Mesothelial cell of epicardium (in vitro differentiated cells): ENCODE results near the gene SALL4. TPM values are rescaled to one million over a fixed set of nuclear protein-coding genes. Genes with fewer than 3 reads are reported as not detected.
"Not testable (repeated sequence)": the region's sequence is repeated elsewhere in the genome, so short reads cannot be mapped to it uniquely, and the experiment has no call there.

Experiments used
- DNase-seq, 2 experiments: peaks; one replicate each; pipeline ENCODE4 v3.0.0; 2021; ENCODE audit warnings: low spot score in 2 of 2; ENCODE audit not compliant: unreplicated experiment in 2 of 2
- H3K27ac Mint-ChIP-seq: 2 replicates; pipeline ENCODE4 v1.8.0; 2021; ENCODE audit warnings: mixed read lengths
- H3K27me3 Mint-ChIP-seq: 2 replicates; pipeline ENCODE4 v1.8.0; 2021; ENCODE audit warnings: low read depth, mixed read lengths
- H3K36me3 Mint-ChIP-seq: 2 replicates; pipeline ENCODE4 v1.8.0; 2021; ENCODE audit warnings: mixed read lengths
- H3K4me1 Mint-ChIP-seq: 2 replicates; pipeline ENCODE4 v1.8.0; 2021; ENCODE audit warnings: mixed read lengths
- H3K4me3 Mint-ChIP-seq: 2 replicates; pipeline ENCODE4 v1.8.0; 2021; ENCODE audit warnings: mild to moderate bottlenecking, moderate library complexity, mixed read lengths
- H3K9me3 Mint-ChIP-seq: 2 replicates; pipeline ENCODE4 v1.8.0; 2021; ENCODE audit warnings: mixed read lengths
- total RNA-seq: library from RNA; stranded (reverse); gene quantifications from 3 replicates; pipeline ENCODE4 v1.2.1, GENCODE V29; 2021
- TF ChIP-seq, protein P1 (sequence below): fragments of 200-600 bp; sonication (generic); IDR thresholded peaks from one replicate; pipeline ENCODE4 v1.5.0; 2021; ENCODE audit warnings: antibody characterized with exemption; ENCODE audit not compliant: unreplicated experiment

Gene SALL4
- total RNA-seq, 1 donor from 2014 or later = 20.5 TPM

- H3K27me3 Mint-ChIP-seq = no peaks in the 10 kb centered on the region
- H3K4me3 Mint-ChIP-seq = no peak overlapping the region
- H3K4me1 Mint-ChIP-seq = peaks cover 25% of the 10 kb centered on the region
- TF ChIP-seq, protein P1, sequence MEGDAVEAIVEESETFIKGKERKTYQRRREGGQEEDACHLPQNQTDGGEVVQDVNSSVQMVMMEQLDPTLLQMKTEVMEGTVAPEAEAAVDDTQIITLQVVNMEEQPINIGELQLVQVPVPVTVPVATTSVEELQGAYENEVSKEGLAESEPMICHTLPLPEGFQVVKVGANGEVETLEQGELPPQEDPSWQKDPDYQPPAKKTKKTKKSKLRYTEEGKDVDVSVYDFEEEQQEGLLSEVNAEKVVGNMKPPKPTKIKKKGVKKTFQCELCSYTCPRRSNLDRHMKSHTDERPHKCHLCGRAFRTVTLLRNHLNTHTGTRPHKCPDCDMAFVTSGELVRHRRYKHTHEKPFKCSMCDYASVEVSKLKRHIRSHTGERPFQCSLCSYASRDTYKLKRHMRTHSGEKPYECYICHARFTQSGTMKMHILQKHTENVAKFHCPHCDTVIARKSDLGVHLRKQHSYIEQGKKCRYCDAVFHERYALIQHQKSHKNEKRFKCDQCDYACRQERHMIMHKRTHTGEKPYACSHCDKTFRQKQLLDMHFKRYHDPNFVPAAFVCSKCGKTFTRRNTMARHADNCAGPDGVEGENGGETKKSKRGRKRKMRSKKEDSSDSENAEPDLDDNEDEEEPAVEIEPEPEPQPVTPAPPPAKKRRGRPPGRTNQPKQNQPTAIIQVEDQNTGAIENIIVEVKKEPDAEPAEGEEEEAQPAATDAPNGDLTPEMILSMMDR = no peak
- H3K9me3 Mint-ChIP-seq = no peaks in the 10 kb centered on the region
- H3K27ac Mint-ChIP-seq = peak overlapping the region; percentile 66
- H3K36me3 Mint-ChIP-seq = peaks cover 9% of the 10 kb centered on the region
- DNase-seq = no peak
Observed at GRCh38 chr20:51759769-51760510, 42.4 kb downstream of the SALL4 start.

GRCh38 chr20:51758978-51759544, 43.3 kb downstream of the SALL4 start:
- DNase-seq = no peak
- peak overlapping the region; percentile 17 for H3K27ac Mint-ChIP-seq
- no peak overlapping the region for H3K4me3 Mint-ChIP-seq
- H3K27me3 Mint-ChIP-seq = no peaks in the 10 kb centered on the region
- H3K36me3 Mint-ChIP-seq = peaks cover 8% of the 10 kb centered on the region
- H3K9me3 Mint-ChIP-seq = no peaks in the 10 kb centered on the region
- TF ChIP-seq, protein P1 = no peak
- peaks cover 25% of the 10 kb centered on the region for H3K4me1 Mint-ChIP-seq

GRCh38 chr20:51757226-51757625, 45.1 kb downstream of the SALL4 start:
- no peaks in the 10 kb centered on the region for H3K27me3 Mint-ChIP-seq
- no peaks in the 10 kb centered on the region for H3K9me3 Mint-ChIP-seq
- no peak overlapping the region for H3K27ac Mint-ChIP-seq
- DNase-seq = no peak
- H3K36me3 Mint-ChIP-seq = peaks cover 8% of the 10 kb centered on the region
- peaks cover 30% of the 10 kb centered on the region for H3K4me1 Mint-ChIP-seq
- H3K4me3 Mint-ChIP-seq = no peak overlapping the region
- TF ChIP-seq, protein P1 = no peak

GRCh38 chr20:51756653-51757052, 45.7 kb downstream of the SALL4 start:
- TF ChIP-seq, protein P1 = no peak
- Mint-ChIP-seq H3K27ac (no peak overlapping the region), H3K27me3 (no peaks in the 10 kb centered on the region), H3K4me1 (peaks cover 29% of the 10 kb centered on the region), H3K9me3 (no peaks in the 10 kb centered on the region), H3K4me3 (no peak overlapping the region), H3K36me3 (peaks cover 5% of the 10 kb centered on the region)
- no peak for DNase-seq

- not testable (repeated sequence) for H3K27ac Mint-ChIP-seq, H3K36me3 Mint-ChIP-seq, DNase-seq, H3K9me3 Mint-ChIP-seq, H3K27me3 Mint-ChIP-seq, H3K4me3 Mint-ChIP-seq
- peaks cover 15% of the 10 kb centered on the region for H3K4me1 Mint-ChIP-seq
Observed at GRCh38 chr20:51753220-51753619, 49.1 kb downstream of the SALL4 start.

DNA sequence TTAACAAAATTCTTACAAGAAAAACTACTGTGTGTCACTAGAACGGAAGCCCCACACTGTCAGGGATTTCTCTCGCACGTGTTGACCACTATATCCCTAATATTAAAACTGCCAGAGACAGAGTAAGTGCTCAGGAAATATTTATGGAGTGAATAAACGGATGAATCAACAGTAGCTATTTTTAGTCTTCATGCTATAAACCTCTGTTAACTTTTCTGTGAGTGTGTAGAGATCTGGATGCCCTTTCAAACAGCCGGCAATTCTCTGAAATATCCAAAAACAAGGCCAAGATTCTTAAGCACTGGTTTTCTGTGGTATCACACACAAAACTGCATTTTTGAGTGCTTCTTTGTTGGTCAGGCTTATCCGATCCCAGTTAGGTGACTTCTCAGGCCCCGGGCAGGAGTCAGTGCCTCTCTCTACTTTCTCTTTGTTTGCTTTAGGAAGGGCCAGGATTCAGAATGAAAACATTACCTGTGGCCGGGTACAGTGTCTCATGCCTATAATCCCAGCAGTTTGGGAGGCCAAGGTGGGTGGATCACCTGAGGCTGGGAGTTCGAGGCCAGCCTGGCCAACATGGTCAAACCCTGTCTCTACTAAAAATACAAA, 49.9 kb downstream of the SALL4 start:
- Mint-ChIP-seq H3K4me1 (peaks cover 9% of the 10 kb centered on the region), H3K27me3 (no peaks in the 10 kb centered on the region), H3K27ac (peak overlapping the region; percentile 14), H3K4me3 (no peak overlapping the region), H3K36me3 (no peaks in the 10 kb centered on the region), H3K9me3 (no peaks in the 10 kb centered on the region)
- DNase-seq = no peak
- TF ChIP-seq, protein P1 = no peak
